Heart left ventricle (tissue), 16 donors: ENCODE data around the gene ANGPTL3. TPM values are rescaled to one million over a fixed set of nuclear protein-coding genes. Genes with fewer than 3 reads are reported as not detected.
"Not testable (repeated sequence)": the region's sequence is repeated elsewhere in the genome, so short reads cannot be mapped to it uniquely, and the experiment has no call there.

ENCODE experiments used
- ATAC-seq, 4 donors: fragments of 200-7000 bp; cut with Tn5 transposase; one replicate each; pipeline ENCODE4 v1.9.1; 2020 to 2022; ENCODE audit warnings: moderate library complexity in 4 of 4, mild to moderate bottlenecking in 3 of 4, moderate number of reproducible peaks in 1 of 4
- DNase-seq, 5 donors: peaks; one replicate each; pipeline ENCODE4 v3.0.0-alpha.2; 2020
- H3K27ac ChIP-seq, 12 donors: fragments of 200-600 bp; sonication (generic) in 4 of 12; one replicate each; pipeline versions ENCODE4 v1.5.0 to v1.8.0; 2016 to 2022; ENCODE audit warnings: mild to moderate bottlenecking in 2 of 12
- H3K27me3 ChIP-seq, 9 donors: fragments of 200-600 bp; sonication (generic) in 2 of 9; one replicate each; pipeline versions ENCODE4 v1.5.1 to v1.8.0; 2016 to 2022; ENCODE audit warnings: mild to moderate bottlenecking in 3 of 9
- H3K36me3 ChIP-seq, 9 donors: fragments of 200-600 bp; sonication (generic) in 2 of 9; one replicate each; pipeline versions ENCODE4 v1.5.0 to v1.8.0; 2018 to 2022; ENCODE audit warnings: mild to moderate bottlenecking in 2 of 9
- H3K4me1 ChIP-seq, 12 donors: fragments of 200-600 bp; sonication (generic) in 4 of 12; one replicate each; pipeline versions ENCODE4 v1.5.0 to v1.8.0; 2016 to 2022; ENCODE audit warnings: mild to moderate bottlenecking in 3 of 12
- H3K4me3 ChIP-seq, 12 donors: fragments of 200-600 bp; sonication (generic) in 4 of 12; one replicate each; pipeline versions ENCODE4 v1.5.0 to v1.8.0; 2017 to 2022; ENCODE audit warnings: mild to moderate bottlenecking in 9 of 12, moderate library complexity in 4 of 12
- H3K9me3 ChIP-seq, 12 donors: fragments of 200-600 bp; sonication (generic) in 4 of 12; one replicate each; pipeline versions ENCODE4 v1.5.0 to v1.8.0; 2016 to 2022; ENCODE audit warnings: mild to moderate bottlenecking in 1 of 12
- POLR2A ChIP-seq, 2 donors: fragments of 450-650 bp; IDR thresholded peaks; one replicate each; pipeline ENCODE4 v1.6.1; 2017; ENCODE audit warnings: antibody characterized with exemption in 2 of 2, mild to moderate bottlenecking in 2 of 2, moderate library complexity in 2 of 2
- WGBS, 4 donors: extraction: QIAGEN DNeasy Blood & Tissue Kit in 2 of 4; methylation state at CpG; one replicate each; pipeline versions ENCODE4 v1.1.5 to v1.1.7; 2013 to 2018; 5-methylcytosine and 5-hydroxymethylcytosine counted together
- intact Hi-C, 10 donors: fragments of 100-400 bp; cut with DNase I; formaldehyde crosslinking; loops; one replicate each; pipeline versions ENCODE4 v1.11.1 to v1.14.2; 2022
- polyA plus RNA-seq, 2 donors: library from polyadenylated mRNA; stranded (reverse); fragments of 200-250 nt; gene quantifications; one replicate each; pipeline ENCODE4 v1.2.3, GENCODE V29; 2013
- total RNA-seq, 9 donors: library from RNA; depleted of rRNA in 2 of 9; stranded (reverse); fragments of >200 nt in 2 of 9; fragmentation: NEBNext Ultra II Directional in 3 of 9; extraction: Animal tissue kit (Norgen Biotek cat#: 25700) in 3 of 9; gene quantifications; one replicate each; pipeline versions ENCODE4 v1.1.0 to v1.2.4, GENCODE V29; 2016 to 2023
- TF ChIP-seq, protein P1 (sequence below), 12 donors: fragments of 200-600 bp; sonication (generic) in 4 of 12; IDR thresholded peaks; one replicate each; pipeline versions ENCODE4 v1.5.0 to v1.8.0; 2018 to 2022; ENCODE audit warnings: antibody characterized with exemption in 12 of 12, mild to moderate bottlenecking in 5 of 12
- donor health status: ischemic (EF 13 %, LVEDD 7.1; RV severe dilation, severe dysfunction).
- donor health status: healthy with polysubstance abuse.
- donor health status: DM: no; HTN: yes; CAD: no.
- donor health status: DM: no; HTN: no; CAD: no.
- donor health status: ischemic (EF 25% LVEDD 6.9; RV normal size, moderate dysfunction).
- donor health status: ischemic (EF 25% LVEDD 5.7; RV mildly dilated, moderate dysfunction).
- donor health status: healthy.
- donor health status: DM: yes; HTN: yes; CAD: no.
- donor health status: ischemic (EF 35%, LVEDD 5.7; RV mildly dilated, moderate dysfunction).
- donor health status: nonischemic (EF 11% LVEDD 7.7; RV severe dilation, severe dysfunction).
- donor health status: DM: yes; HTN: yes; CAD: no.
- donor health status: PGD.
- donor health status: ischemic (EF 29% LVEDD 5.4; RV normal size, mild dysfunction).
- donor health status: nonischemic (EF 23%, LVEDD 6.1; RV moderate dilation, normal function).

ANGPTL3 gene
- total and polyA plus RNA-seq, 11 donors: not detected

DNA sequence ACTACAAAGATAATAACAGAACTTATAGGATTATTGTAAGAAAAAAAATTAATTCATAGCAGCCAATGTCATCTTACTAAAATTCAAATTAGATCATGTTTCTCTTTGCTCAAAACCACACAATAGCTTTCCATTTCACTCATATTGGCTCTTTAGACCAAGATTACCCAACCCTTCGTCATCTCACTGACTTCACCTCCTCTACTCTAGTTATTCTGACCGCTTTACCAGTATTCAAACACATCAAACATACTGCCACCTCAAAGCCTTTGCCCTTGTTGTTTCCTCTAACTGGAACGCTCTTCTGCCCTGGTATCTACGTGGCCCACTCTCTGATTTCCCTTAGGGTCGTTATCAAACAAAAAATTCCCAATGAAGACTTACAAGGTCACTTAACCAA is 1.7 kb downstream of the ANGPTL3 start:
- no peak overlapping the region for H3K4me3 ChIP-seq
- no peaks in the 10 kb centered on the region for H3K27me3 ChIP-seq
- no peak for ATAC-seq
- H3K4me1 ChIP-seq: no peaks in the 10 kb centered on the region
- TF ChIP-seq, protein P1, sequence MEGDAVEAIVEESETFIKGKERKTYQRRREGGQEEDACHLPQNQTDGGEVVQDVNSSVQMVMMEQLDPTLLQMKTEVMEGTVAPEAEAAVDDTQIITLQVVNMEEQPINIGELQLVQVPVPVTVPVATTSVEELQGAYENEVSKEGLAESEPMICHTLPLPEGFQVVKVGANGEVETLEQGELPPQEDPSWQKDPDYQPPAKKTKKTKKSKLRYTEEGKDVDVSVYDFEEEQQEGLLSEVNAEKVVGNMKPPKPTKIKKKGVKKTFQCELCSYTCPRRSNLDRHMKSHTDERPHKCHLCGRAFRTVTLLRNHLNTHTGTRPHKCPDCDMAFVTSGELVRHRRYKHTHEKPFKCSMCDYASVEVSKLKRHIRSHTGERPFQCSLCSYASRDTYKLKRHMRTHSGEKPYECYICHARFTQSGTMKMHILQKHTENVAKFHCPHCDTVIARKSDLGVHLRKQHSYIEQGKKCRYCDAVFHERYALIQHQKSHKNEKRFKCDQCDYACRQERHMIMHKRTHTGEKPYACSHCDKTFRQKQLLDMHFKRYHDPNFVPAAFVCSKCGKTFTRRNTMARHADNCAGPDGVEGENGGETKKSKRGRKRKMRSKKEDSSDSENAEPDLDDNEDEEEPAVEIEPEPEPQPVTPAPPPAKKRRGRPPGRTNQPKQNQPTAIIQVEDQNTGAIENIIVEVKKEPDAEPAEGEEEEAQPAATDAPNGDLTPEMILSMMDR (IDR thresholded peaks at IDR 0.05): no peak
- TF ChIP-seq POLR2A (IDR thresholded peaks at IDR 0.05): no peak
- intact Hi-C loops: no loop called here
- H3K9me3 ChIP-seq: no peaks in the 10 kb centered on the region
- DNase-seq: no peak
- no peak overlapping the region for H3K27ac ChIP-seq
- no peaks in the 10 kb centered on the region for H3K36me3 ChIP-seq
- WGBS, 4 donors: 94 to 97% (median 96%) methylated on average over 5 of the region's 5 CpGs

DNA sequence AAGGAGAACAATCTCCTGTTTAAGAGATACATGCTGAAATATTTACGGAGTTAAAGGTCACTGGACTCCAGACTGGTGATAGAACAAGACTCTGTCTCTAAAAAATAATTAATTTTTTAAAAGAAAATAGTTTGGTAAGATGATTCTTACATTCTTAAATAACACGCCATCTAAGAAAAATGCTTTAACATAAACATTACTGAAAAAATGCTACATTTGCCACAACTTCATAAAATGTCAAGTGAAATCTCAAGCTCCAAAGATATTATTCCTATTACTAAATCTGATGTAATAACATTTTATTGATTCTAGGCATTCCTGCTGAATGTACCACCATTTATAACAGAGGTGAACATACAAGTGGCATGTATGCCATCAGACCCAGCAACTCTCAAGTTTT is 4.1 kb downstream of the ANGPTL3 start:
- Histone ChIP-seq H3K27ac (no peak overlapping the region), H3K27me3 (no peaks in the 10 kb centered on the region), H3K9me3 (no peaks in the 10 kb centered on the region), H3K4me3 (no peak overlapping the region), H3K36me3 (no peaks in the 10 kb centered on the region), H3K4me1 (no peaks in the 10 kb centered on the region)
- 96 to 99% (median 98%) methylated on average over 2 of the region's 2 CpGs for WGBS, 4 donors
- ATAC-seq: no peak
- no peak for DNase-seq
- intact Hi-C loops: no loop called here
- TF ChIP-seq, protein P1 (IDR thresholded peaks at IDR 0.05): no peak
- TF ChIP-seq POLR2A (IDR thresholded peaks at IDR 0.05): no peak

DNA sequence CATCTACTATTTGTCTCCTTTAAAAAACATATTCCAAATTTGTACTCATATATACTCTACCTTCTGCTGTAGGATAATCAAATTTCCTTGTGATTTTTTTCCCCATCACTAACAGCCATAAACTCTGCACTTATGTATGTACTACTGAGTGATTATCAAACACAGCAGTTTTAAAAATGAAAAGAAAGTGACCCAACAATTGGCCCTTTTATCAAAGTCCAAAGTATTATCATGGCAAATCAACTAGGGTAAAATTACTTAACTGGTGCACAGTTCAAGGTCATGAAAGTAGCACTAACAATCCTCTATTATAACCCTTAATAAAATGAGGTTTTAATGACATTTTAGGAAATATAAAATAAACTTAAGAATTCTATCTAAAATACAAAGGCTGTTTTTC is 11.6 kb downstream of the ANGPTL3 start:
- peaks cover 0 to 3% (median 0%) of the 10 kb centered on the region in 12 donors for H3K9me3 ChIP-seq
- H3K4me3 ChIP-seq: no peak overlapping the region
- no peak overlapping the region for H3K27ac ChIP-seq
- intact Hi-C loops: no loop called here
- no peaks in the 10 kb centered on the region for H3K4me1 ChIP-seq
- no peak for TF ChIP-seq POLR2A (IDR thresholded peaks at IDR 0.05)
- TF ChIP-seq, protein P1 (IDR thresholded peaks at IDR 0.05): no peak
- H3K36me3 ChIP-seq: peaks cover 0 to 7% (median 0%) of the 10 kb centered on the region in 9 donors
- no peaks in the 10 kb centered on the region for H3K27me3 ChIP-seq
- no peak for ATAC-seq
- no peak for DNase-seq

DNA sequence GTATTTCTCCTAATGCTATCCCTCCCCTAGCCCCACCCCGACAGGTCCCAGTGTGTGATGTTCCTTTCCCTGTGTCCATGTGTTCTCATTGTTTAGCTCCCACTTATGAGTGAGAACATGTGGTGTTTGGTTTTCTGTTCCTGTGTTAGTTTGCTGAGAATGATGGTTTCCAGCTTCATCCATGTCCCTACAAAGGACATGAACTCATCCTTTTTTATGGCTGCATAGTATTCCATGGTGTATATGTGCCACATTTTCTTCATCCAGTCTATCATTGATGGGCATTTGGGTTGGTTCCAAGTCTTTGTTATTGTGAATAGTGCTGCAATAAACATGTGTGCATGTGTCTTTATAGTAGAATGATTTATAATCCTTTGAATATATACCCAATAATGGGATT is 13.3 kb downstream of the ANGPTL3 start:
- H3K27ac ChIP-seq, H3K9me3 ChIP-seq, intact Hi-C loops, DNase-seq, H3K27me3 ChIP-seq, H3K4me1 ChIP-seq, H3K4me3 ChIP-seq, ATAC-seq: not testable (repeated sequence)
- 97 to 100% (median 99%) methylated on average over 1 of the region's 1 CpG for WGBS, 4 donors
- peaks cover 0 to 11% (median 0%) of the 10 kb centered on the region in 9 donors for H3K36me3 ChIP-seq

DNA sequence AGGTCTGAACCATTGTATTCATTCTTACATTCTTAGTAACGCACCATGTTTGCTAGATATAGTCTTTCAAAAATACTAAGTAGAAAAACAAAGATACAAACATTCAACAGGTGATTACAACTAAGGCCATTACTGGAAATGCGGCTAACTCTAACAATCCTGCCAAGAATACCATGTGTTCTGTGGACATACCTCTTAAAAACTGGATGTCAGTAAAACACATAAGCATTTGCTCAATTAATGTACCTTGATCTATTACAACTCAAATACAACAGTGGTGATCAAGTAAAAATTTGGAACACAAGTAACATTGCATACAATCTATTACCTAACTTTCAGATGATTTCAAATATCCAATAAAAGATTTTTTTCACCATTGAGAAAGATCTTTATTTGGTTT is 15.4 kb downstream of the ANGPTL3 start:
- Histone ChIP-seq H3K4me1 (no peaks in the 10 kb centered on the region), H3K36me3 (peaks cover 0 to 27% (median 2%) of the 10 kb centered on the region in 9 donors), H3K4me3 (no peak overlapping the region), H3K27ac (no peak overlapping the region), H3K27me3 (no peaks in the 10 kb centered on the region), H3K9me3 (peaks cover 0 to 3% (median 0%) of the 10 kb centered on the region in 12 donors)
- ATAC-seq (no peak), DNase-seq (no peak)
- 93 to 97% (median 96%) methylated on average over 2 of the region's 2 CpGs for WGBS, 4 donors
- intact Hi-C loops: no loop called here
- no peak for TF ChIP-seq POLR2A (IDR thresholded peaks at IDR 0.05)
- TF ChIP-seq, protein P1 (IDR thresholded peaks at IDR 0.05): no peak
